ENCODE measurements around the gene NOS2.
"Not testable (repeated sequence)": the region's sequence is repeated elsewhere in the genome, so short reads cannot be mapped to it uniquely, and the experiment has no call there.

The NOS2 gene

GRCh38 chr17:27800522-27800921 is at the start of gene NOS2:
Gene NOS2, minus strand, starts transcription at chr17:27800529. Its CDS starts 1,720 bp downstream, at chr17:27798809.
- DNase-seq, result no peak

- DNase-seq, result no peak
These were observed 49.3 kb upstream of the NOS2 start for GRCh38 chr17:27849474-27850185.

- peak; percentile 54 for DNase-seq
These were observed 48.6 kb upstream of the NOS2 start for GRCh38 chr17:27848931-27849330.

GRCh38 chr17:27846808-27847307 is 46.5 kb upstream of the NOS2 start:
- DNase-seq, result not testable (repeated sequence)

- DNase-seq, result no peak
These were observed 45.8 kb upstream of the NOS2 start for GRCh38 chr17:27846042-27846655.

- DNase-seq, result no peak
These were observed 45.1 kb upstream of the NOS2 start for GRCh38 chr17:27845264-27846041.

- DNase-seq, result no peak
These were observed 40.4 kb upstream of the NOS2 start for GRCh38 chr17:27840688-27841087.

GRCh38 chr17:27840406-27840678 is 40.0 kb upstream of the NOS2 start:
- DNase-seq, result not testable (repeated sequence)

GRCh38 chr17:27839571-27840405 is 39.5 kb upstream of the NOS2 start:
- DNase-seq, result not testable (repeated sequence)

GRCh38 chr17:27838607-27839006 is 38.3 kb upstream of the NOS2 start:
- not testable (repeated sequence) for DNase-seq

GRCh38 chr17:27837769-27838168 is 37.4 kb upstream of the NOS2 start:
- DNase-seq, result not testable (repeated sequence)

GRCh38 chr17:27836651-27837050 is 36.3 kb upstream of the NOS2 start:
- no peak for DNase-seq

GRCh38 chr17:27834571-27834970 is 34.2 kb upstream of the NOS2 start:
- no peak for DNase-seq

GRCh38 chr17:27832831-27833230 is 32.5 kb upstream of the NOS2 start:
- no peak for DNase-seq

- not testable (repeated sequence) for DNase-seq
These were observed 29.6 kb upstream of the NOS2 start for GRCh38 chr17:27829888-27830287.

- DNase-seq, result not testable (repeated sequence)
These were observed 28.9 kb upstream of the NOS2 start for GRCh38 chr17:27829143-27829711.

- DNase-seq, result no peak
These were observed 25.1 kb upstream of the NOS2 start for GRCh38 chr17:27825459-27825858.

- peak; percentile 33 for DNase-seq
These were observed 24.4 kb upstream of the NOS2 start for GRCh38 chr17:27824745-27825144.

GRCh38 chr17:27824176-27824715 is 23.9 kb upstream of the NOS2 start:
- no peak for DNase-seq

GRCh38 chr17:27822108-27822507 is 21.8 kb upstream of the NOS2 start:
- DNase-seq, result not testable (repeated sequence)

- no peak for DNase-seq
These were observed 21.0 kb upstream of the NOS2 start for GRCh38 chr17:27821318-27821717.

GRCh38 chr17:27819145-27819544 is 18.8 kb upstream of the NOS2 start:
- no peak for DNase-seq
